ENCODE measurements around the gene MYO3B. TPM values are rescaled to one million over a fixed set of nuclear protein-coding genes. Genes with fewer than 3 reads are reported as not detected.

Gene MYO3B
- total and polyA plus RNA-seq, 2 donors (not counting 3 experiments of a cell fraction or from before 2014, with no cell fraction given) = 0.03 TPM; not detected in 1

- Histone ChIP-seq H3K27ac (ENCODE audit: insufficient read depth, low read depth, low read length) (no peak overlapping the region), H3K9me3 (replicated peaks; ENCODE audit: control insufficient read depth, insufficient read depth, low read length) (no peaks in the 10 kb centered on the region), H3K4me1 (ENCODE audit: control insufficient read depth, extremely low read depth, insufficient read depth, low read length) (no peaks in the 10 kb centered on the region), H3K9ac (replicated peaks; ENCODE audit: extremely low read depth, insufficient read depth, low read length) (no peak overlapping the region), H2AFZ (ENCODE audit: low read depth, low read length) (no peak overlapping the region), H3K79me2 (ENCODE audit: control insufficient read depth, insufficient read depth, low read length) (no peaks in the 10 kb centered on the region), H3K4me3 (replicated peaks in 1 of 3; ENCODE audit: insufficient read depth in 1 of 3, low read depth in 1 of 3, low read length in 3 of 3) (no peak overlapping the region), H3K9me1 (replicated peaks; ENCODE audit: control insufficient read depth, extremely low read depth, insufficient read depth, low read length) (no peaks in the 10 kb centered on the region), H3K36me3 (ENCODE audit: control insufficient read depth in 2 of 2, extremely low read depth in 1 of 2, insufficient read depth in 2 of 2, low read length in 2 of 2) (no peaks in the 10 kb centered on the region), H3K27me3 (ENCODE audit: control insufficient read depth in 2 of 2, insufficient read depth in 2 of 2, low read length in 2 of 2) (no peaks in the 10 kb centered on the region), H4K20me1 (replicated peaks; ENCODE audit: control insufficient read depth, extremely low read depth, insufficient read depth, low read length) (no peaks in the 10 kb centered on the region), H3K4me2 (ENCODE audit: insufficient read depth, low read length) (no peak overlapping the region)
- dilution Hi-C loops (cut with MboI; ENCODE audit: extremely low pct_ligation_motif_present, low sequenced_read_pairs) = no loop called here
- intact Hi-C loops (cut with micrococcal nuclease) = no loop called here
- POLR2A ChIA-PET = no interaction called here
- no peak for FAIRE-seq
- no TSS peak for BruUV-seq (replicated peaks)
- DNase-seq (ENCODE audit: low read depth, low spot score) = no peak
- CTCF ChIA-PET = no interaction called here
- TF ChIP-seq MYC (IDR thresholded peaks at IDR 0.05; ENCODE audit: low read depth, low read length) = no peak
- no peak for TF ChIP-seq GATA2 (IDR thresholded peaks at IDR 0.05; ENCODE audit: insufficient read depth, insufficient read length, low read depth, low read length)
- TF ChIP-seq, protein P1, sequence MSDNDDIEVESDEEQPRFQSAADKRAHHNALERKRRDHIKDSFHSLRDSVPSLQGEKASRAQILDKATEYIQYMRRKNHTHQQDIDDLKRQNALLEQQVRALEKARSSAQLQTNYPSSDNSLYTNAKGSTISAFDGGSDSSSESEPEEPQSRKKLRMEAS (IDR thresholded peaks at IDR 0.05; ENCODE audit: insufficient read depth, insufficient read length) = no peak
Measured at GRCh38 chr2:170696948-170697347, 519.0 kb downstream of the MYO3B start.

DNA sequence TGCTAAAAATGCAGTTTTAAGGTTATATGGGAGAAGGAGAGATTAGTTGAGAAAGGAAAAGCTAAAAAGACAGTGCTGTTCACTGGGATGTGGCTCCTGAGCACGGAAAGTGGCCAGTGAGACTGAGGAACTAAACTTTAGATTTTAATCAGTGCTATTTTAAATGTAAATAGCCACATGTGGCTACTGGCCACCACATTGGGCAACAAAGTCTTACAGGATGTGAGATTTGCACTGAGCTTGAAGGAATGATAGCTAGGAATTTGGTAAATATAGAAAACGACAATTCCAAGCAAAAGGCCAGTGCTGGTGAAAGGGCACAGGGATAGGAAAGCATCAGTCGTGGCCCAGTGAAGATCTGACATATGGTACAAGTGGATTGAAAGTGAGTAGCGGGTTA is 523.1 kb downstream of the MYO3B start:
- no peak for FAIRE-seq
- dilution Hi-C loops (cut with MboI; ENCODE audit: extremely low pct_ligation_motif_present, low sequenced_read_pairs) (no loop called here), intact Hi-C loops (cut with micrococcal nuclease) (no loop called here)
- no peaks in the 10 kb centered on the region for H3K27me3 ChIP-seq (ENCODE audit: control insufficient read depth in 2 of 2, insufficient read depth in 2 of 2, low read length in 2 of 2)
- POLR2A ChIA-PET = no interaction called here
- no peaks in the 10 kb centered on the region for H3K79me2 ChIP-seq (ENCODE audit: control insufficient read depth, insufficient read depth, low read length)
- no peaks in the 10 kb centered on the region for H3K9me3 ChIP-seq (replicated peaks; ENCODE audit: control insufficient read depth, insufficient read depth, low read length)
- no peak overlapping the region for H3K4me2 ChIP-seq (ENCODE audit: insufficient read depth, low read length)
- H3K4me1 ChIP-seq (ENCODE audit: control insufficient read depth, extremely low read depth, insufficient read depth, low read length) = no peaks in the 10 kb centered on the region
- H2AFZ ChIP-seq (ENCODE audit: low read depth, low read length) = no peak overlapping the region
- H4K20me1 ChIP-seq (replicated peaks; ENCODE audit: control insufficient read depth, extremely low read depth, insufficient read depth, low read length) = no peaks in the 10 kb centered on the region
- H3K36me3 ChIP-seq (ENCODE audit: control insufficient read depth in 2 of 2, extremely low read depth in 1 of 2, insufficient read depth in 2 of 2, low read length in 2 of 2) = no peaks in the 10 kb centered on the region
- DNase-seq (ENCODE audit: low read depth, low spot score) = no peak
- CTCF ChIA-PET = interaction anchor here (0.8 to 1.9 kb wide), 3 partner anchors 15 to 292 kb away, joined by 3 to 8 read pairs (median 3); no protein-coding TSS in a partner anchor
- no peak overlapping the region for H3K9ac ChIP-seq (replicated peaks; ENCODE audit: extremely low read depth, insufficient read depth, low read length)
- TF ChIP-seq CTCF (IDR thresholded peaks at IDR 0.05; ENCODE audit: extremely low read depth in 1 of 2, insufficient read depth in 1 of 2, low read depth in 1 of 2, low read length in 2 of 2) (no peak), JUN (IDR thresholded peaks at IDR 0.05; ENCODE audit: borderline replicate concordance, insufficient read depth, insufficient read length, low read depth) (no peak), POLR2AphosphoS5 (IDR thresholded peaks at IDR 0.05; ENCODE audit: insufficient read depth, low read depth, low read length) (no peak), MYC (IDR thresholded peaks at IDR 0.05; ENCODE audit: low read depth, low read length) (no peak), EZH2 (IDR thresholded peaks at IDR 0.05; ENCODE audit: borderline replicate concordance, low read depth, low read length, severe bottlenecking) (no peak)
- H3K4me3 ChIP-seq (replicated peaks in 1 of 3; ENCODE audit: insufficient read depth in 1 of 3, low read depth in 1 of 3, low read length in 3 of 3) = no peak overlapping the region
- BruUV-seq (replicated peaks) = no TSS peak
- no peaks in the 10 kb centered on the region for H3K9me1 ChIP-seq (replicated peaks; ENCODE audit: control insufficient read depth, extremely low read depth, insufficient read depth, low read length)
- no peak overlapping the region for H3K27ac ChIP-seq (ENCODE audit: insufficient read depth, low read depth, low read length)
